ENCODE measurements around the gene GRIN2D. TPM values are rescaled to one million over a fixed set of nuclear protein-coding genes. Genes with fewer than 3 reads are reported as not detected.
A peak's percentile ranks its signal among the peaks of the same experiment; 100 is the strongest.
"Not testable (repeated sequence)": the region's sequence is repeated elsewhere in the genome, so short reads cannot be mapped to it uniquely, and the experiment has no call there.

Gene GRIN2D
- total RNA-seq, 1 experiment from 2014 or later = 0.03 TPM

DNA sequence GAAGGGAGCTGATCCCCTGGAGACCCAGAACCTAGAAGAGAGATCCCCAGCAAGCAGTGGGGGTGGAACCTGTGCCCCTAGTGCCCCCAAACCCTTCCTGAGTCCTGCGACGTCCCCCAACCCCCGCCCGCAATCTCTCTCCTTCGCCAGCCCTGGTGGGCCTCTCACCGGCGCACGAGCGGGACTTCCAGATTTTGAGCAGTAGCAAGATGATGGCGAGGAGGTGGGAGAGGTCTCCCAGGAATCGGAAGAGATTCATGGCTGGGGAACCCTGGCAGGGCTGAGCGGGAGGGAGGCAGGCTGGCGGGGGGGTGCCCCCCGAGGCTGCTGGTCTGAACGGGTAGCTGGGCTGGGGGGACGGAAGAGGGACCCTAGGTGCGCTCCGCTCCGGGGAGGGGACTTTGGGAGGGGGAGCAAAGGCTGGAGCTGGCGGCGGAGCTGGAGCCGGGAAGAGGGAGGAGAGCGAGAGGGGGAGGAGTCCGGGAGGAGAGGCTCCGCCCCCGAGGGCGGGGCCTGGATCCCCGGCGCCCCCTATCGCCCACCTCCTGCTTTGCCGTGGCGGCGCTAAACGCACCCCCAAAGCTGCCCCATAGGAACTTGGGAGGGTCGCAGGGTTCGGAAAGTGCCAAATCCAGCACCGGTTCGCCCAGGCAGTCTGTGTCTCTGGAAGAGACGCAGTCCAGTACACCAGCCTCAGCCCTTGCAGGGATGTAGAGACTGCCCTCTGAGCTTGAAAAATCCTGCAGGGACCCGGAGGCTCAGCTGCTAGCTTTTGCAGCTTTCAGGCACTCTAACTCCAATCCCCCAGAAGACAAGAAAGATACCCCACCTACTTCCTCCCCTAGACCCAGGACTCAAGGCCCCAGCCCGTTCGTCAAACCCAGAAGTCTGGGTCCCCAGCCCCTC, 2.1 kb upstream of the GRIN2D start, which contains the start of gene KDELR1:
Gene KDELR1, minus strand, starts transcription at position 452 of the 906 bp plus-strand sequence. Its CDS starts 193 bp downstream, at position 259.
- Histone ChIP-seq H3K4me3 (peak within 1 kb of the TSS; percentile 94), H3K36me3 (peaks cover 40% of the 10 kb centered on the region), H3K9me3 (no peaks in the 10 kb centered on the region), H3K27me3 (peaks cover 25% of the 10 kb centered on the region)
- DNase-seq = peak; percentile 62

DNA sequence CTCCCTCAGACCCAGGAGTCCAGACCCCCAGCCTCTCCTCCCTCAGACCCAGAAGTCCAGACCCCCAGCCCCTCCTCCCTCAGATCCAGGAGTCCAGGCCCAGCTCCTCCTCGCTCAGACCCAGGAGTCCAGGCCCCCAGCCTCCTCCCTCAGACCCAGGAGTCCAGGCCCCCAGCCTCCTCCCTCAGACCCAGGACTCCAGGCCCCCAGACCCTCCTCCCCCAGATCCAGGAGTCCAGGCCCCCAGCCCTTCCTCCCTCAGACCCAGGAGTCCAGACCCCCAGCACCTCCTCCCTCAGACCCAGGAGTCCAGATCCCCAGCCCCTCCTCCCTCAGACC, 1.5 kb upstream of the GRIN2D start:
- H3K4me3 ChIP-seq, DNase-seq, H3K9me3 ChIP-seq: not testable (repeated sequence)
- H3K36me3 ChIP-seq = peaks cover 34% of the 10 kb centered on the region
- H3K27me3 ChIP-seq = peaks cover 25% of the 10 kb centered on the region

DNA sequence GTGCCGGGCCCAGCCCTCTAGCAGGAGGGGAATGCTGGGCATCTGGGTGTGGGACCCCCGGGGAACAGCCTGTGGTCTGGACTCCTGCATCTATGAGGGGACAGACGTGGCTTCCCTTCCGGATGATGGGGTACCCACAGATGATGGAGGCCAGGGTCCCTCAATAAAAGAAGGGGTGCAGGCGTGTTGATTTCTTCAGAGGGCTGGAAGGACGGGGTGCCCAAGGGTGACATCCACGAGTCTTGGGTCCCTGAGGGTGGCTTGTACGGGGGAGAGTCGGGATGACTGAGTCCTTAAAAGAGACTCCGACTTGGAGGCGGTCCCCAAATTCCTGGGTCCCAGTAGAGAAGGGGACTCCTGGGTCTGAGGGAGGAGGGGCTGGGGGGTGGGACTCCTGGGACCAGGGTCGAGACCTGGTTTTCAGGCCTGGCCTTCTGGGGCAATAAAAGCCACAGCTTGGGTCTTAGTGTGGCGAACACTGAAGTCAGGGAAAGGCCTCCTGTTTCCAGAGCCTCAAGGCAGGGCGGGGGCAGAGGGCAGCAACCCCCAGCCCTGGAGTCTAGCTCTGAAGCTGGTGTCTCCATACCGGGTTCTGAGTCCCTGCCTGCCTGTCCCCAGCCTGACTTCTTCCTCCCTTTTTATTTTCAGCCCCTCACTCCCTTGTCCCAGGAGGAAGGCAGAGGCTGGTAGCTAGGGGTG, 459 bp upstream of the GRIN2D start:
- H3K27me3 ChIP-seq = peaks cover 33% of the 10 kb centered on the region

DNA sequence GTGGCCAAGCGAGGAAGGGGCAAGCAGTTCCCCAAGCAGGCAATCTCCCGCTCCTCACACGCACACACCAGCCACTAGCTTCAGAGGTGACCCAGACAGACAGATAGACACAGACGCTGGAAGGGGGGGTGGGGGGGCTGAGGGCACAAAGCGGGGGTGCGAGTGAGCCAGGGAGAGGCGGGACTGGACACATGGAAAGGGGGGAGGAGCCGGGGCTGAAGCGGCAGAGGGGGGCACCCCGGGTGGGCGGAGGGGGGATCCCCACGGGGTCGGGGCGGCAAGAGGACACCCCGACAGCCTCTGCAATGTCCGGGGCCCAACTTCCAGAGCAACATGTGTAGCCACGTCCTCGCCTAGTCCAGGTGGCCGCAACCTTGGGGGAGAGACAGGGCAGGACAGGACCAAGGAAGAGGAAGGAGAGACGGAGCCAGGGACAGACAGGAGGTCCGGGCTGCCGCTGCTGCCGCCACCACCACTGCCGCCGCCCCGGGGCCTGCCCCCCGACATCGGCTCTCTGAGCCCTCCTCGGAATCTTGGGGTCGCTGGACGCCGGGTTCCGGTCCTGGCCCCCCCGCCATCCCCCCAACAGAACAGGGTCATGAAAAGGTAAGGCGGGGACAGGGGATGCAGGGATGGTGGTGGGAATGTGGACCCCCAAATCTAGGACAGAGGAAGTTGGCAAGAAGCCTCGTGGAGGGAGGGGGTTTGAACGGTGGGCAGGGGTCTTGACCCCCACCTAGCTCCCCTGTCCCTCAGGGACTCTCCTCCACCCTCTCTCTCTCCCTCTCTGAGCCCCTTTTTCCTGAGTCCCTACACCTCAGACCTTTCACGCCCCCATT, 1.1 kb downstream of the GRIN2D start:
- Histone ChIP-seq H3K9me3 (no peaks in the 10 kb centered on the region), H3K4me3 (no peak overlapping the region), H3K36me3 (peaks cover 8% of the 10 kb centered on the region), H3K27me3 (peaks cover 33% of the 10 kb centered on the region)
- no peak for DNase-seq

More for the DNA sequence above, 459 bp upstream of the GRIN2D start:
- DNase-seq = no peak
- Histone ChIP-seq H3K4me3 (no peak overlapping the region), H3K36me3 (peaks cover 24% of the 10 kb centered on the region), H3K9me3 (no peaks in the 10 kb centered on the region)

DNA sequence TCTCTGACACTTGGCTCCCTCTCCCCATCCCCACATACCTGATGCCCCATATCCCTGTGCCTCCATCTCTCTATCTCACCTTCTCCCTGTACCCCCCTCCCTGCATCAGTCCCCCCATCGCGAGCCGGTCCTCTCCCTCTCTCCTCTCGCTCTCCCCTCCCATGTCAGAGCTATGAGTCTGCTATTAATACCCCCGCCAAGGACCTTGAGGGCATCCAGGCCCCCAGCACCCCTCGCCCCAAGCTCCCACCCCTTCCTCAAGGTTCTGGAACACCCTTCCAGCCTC, 1.6 kb downstream of the GRIN2D start:
- no peak for DNase-seq
- H3K4me3 ChIP-seq = no peak overlapping the region
- H3K36me3 ChIP-seq = peaks cover 8% of the 10 kb centered on the region
- H3K27me3 ChIP-seq = peaks cover 33% of the 10 kb centered on the region
- H3K9me3 ChIP-seq = no peaks in the 10 kb centered on the region

DNA sequence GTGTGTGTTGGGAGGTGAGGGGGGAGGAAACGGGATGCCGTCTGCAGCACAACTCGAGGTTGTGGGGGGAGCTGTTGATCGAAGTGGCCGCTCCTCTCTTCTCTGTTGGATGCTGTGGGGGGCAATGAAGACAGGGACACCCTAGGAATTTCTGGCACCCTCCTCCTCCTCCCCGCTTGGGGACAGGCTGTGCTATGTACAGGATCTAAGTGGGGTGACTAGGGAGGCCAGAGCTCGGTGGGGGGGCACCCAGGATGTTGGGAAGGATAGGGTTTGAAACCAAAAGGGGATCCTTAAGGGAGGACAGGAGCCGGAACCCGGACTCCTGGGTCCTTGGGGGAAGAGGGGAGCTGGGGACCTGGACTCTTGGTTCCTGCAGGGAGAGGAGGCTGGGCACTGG, 2.0 kb downstream of the GRIN2D start:
- Histone ChIP-seq H3K4me3 (no peak overlapping the region), H3K9me3 (no peaks in the 10 kb centered on the region), H3K27me3 (peaks cover 33% of the 10 kb centered on the region), H3K36me3 (peaks cover 7% of the 10 kb centered on the region)
- DNase-seq = no peak

DNA sequence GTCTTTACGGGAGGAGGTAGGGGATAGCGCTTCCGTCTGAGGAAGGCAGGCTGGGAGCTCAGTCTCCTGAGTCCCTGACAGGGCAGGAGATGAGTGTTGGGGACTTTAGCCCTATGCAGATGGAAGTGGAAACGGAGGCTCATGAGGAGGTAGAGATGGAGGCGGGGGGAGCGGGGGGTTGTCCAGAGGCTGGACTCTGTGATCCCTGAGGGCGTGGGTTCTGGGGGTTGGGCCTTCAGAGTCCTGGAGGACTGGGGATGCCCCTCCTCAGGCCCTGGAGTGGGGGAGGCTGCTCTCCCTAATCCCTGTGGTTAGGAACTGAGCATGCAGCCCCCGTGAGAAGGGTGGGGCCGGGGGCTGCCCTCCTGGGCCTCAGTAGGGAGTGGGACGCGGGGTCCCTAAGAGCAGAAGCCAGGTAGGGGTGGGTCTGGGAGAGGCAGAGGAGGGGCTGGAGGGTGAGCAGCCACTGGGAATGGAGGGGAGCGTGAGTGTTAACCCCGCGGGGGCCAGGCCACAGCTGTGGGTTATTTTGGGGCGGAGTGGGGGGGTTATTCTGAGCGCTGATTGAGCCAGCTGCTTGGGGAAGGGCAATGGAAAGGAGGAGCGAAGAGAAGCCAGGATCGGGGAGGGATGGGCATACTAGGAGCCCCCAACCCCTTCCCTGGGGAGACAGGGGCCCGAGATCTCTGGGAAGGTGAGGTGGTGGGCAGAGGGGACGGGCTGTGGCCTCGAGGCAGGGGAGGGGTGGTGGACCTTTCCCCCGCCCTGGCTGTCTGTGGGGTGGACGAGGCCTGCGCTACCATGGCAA, 2.8 kb downstream of the GRIN2D start:
- H3K9me3 ChIP-seq = no peaks in the 10 kb centered on the region
- DNase-seq = no peak
- H3K4me3 ChIP-seq = no peak overlapping the region
- peaks cover under 1% of the 10 kb centered on the region; the same call in 1 of the 2 replicates for H3K36me3 ChIP-seq
- H3K27me3 ChIP-seq = peaks cover 33% of the 10 kb centered on the region

DNA sequence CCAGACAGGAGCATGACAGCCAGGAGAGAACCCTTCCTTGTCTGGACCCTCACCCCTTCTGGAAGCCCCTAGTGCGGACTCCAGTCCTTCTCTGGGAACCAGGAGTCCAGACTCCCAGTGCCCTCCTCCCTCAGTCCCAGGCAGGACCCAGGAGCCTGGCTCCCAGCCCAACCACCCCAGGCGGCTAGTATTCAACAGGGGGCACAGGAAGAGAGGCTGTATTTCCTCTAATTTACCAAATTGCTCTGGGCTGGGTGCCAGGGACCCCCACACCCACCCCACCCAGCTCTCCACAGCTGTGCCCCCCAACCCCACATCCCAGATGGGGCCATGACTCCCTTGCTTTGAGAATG, 3.3 kb downstream of the GRIN2D start:
- no peaks in the 10 kb centered on the region for H3K9me3 ChIP-seq
- no peaks in the 10 kb centered on the region for H3K36me3 ChIP-seq
- no peak overlapping the region for H3K4me3 ChIP-seq
- no peak for DNase-seq
- H3K27me3 ChIP-seq = peaks cover 33% of the 10 kb centered on the region

DNA sequence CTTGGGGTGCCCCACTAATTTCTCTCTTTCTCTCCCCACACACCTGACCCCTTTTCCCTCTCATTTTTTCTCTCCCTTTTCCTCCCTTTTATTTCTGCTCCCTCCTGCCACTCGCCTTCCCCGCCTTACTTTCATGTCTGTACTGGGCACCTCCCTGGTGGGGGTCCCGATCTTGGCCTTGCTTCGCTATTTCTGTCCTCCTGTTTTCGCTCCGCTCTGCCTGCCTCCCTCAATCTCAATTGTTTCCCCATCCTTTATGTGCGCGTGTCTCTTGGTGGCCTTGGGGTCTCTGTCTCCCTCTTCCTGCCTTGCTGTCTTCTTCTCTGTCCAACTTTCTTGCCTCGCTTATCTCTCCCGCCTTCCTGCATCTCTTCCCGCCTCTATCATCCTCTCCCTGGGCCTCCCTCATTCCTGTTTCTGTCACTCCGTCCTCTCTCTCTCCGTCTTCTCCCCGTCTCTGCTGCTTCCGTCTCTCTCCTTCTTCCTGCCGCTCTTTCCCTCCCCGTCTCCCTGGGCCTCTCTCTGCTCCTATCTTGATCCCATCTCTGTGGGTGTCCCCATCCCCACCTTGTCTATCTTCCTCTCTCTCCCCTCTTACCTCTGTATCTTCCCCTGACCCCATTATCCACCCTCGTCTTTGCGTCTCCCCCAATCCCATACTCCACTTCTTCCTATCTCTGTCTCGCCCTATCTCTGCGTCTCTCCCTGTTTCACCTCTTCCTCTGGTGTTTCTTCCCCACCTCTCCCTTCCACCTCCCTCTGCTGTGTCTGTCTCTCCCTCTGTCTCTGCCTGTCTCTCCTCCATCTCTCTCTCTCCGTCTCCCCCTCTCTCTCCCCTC, 4.0 kb downstream of the GRIN2D start:
- DNase-seq = no peak
- H3K4me3 ChIP-seq = peak overlapping the region; percentile 48
- H3K36me3 ChIP-seq = no peaks in the 10 kb centered on the region
- no peaks in the 10 kb centered on the region for H3K9me3 ChIP-seq
- H3K27me3 ChIP-seq = peaks cover 33% of the 10 kb centered on the region

DNA sequence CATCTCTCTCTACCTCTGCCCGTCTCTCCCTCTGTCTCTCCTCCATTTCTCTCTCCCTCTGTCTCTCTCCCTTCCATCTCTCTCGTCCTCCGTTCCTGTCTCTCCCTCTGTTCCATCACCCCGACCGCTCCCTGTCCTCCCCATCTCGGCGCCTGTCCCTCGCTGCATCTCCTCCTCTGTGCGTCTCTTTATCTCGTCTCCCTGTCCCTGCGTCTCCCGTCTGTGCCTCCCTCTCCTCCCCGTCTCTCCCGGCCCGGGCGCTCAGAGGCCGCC, 4.6 kb downstream of the GRIN2D start:
- H3K36me3 ChIP-seq = no peaks in the 10 kb centered on the region
- peaks cover 33% of the 10 kb centered on the region for H3K27me3 ChIP-seq
- DNase-seq = no peak
- H3K9me3 ChIP-seq = no peaks in the 10 kb centered on the region
- peak overlapping the region; percentile 48 for H3K4me3 ChIP-seq

DNA sequence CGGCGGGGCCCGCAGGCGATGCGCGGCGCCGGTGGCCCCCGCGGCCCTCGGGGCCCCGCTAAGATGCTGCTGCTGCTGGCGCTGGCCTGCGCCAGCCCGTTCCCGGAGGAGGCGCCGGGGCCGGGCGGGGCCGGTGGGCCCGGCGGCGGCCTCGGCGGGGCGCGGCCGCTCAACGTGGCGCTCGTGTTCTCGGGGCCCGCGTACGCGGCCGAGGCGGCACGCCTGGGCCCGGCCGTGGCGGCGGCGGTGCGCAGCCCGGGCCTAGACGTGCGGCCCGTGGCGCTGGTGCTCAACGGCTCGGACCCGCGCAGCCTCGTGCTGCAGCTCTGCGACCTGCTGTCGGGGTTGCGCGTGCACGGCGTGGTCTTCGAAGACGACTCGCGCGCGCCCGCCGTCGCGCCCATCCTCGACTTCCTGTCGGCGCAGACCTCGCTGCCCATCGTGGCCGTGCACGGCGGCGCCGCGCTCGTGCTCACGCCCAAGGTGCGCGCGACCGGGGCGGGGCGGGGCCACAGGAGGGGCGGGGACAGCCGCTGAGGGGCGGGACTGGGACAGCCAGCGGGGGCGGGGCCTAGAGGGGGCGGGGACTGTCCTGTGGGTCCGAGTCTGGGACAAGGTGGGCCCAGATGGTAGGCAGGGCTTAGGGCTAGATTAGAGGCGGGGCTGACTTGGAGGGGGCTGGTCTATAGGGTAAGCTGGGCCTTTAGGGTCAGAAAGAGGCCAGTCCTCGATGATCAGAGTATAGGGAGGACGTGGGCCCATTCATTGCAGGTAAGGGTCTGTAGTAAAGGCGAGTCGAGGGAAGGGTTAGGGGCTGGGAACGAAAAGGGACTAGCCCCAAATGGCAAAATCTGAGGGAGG, 5.1 kb downstream of the GRIN2D start:
- Histone ChIP-seq H3K27me3 (peaks cover 30% of the 10 kb centered on the region), H3K9me3 (no peaks in the 10 kb centered on the region), H3K4me3 (peak overlapping the region; percentile 48), H3K36me3 (no peaks in the 10 kb centered on the region)
- peak; percentile 87 for DNase-seq

DNA sequence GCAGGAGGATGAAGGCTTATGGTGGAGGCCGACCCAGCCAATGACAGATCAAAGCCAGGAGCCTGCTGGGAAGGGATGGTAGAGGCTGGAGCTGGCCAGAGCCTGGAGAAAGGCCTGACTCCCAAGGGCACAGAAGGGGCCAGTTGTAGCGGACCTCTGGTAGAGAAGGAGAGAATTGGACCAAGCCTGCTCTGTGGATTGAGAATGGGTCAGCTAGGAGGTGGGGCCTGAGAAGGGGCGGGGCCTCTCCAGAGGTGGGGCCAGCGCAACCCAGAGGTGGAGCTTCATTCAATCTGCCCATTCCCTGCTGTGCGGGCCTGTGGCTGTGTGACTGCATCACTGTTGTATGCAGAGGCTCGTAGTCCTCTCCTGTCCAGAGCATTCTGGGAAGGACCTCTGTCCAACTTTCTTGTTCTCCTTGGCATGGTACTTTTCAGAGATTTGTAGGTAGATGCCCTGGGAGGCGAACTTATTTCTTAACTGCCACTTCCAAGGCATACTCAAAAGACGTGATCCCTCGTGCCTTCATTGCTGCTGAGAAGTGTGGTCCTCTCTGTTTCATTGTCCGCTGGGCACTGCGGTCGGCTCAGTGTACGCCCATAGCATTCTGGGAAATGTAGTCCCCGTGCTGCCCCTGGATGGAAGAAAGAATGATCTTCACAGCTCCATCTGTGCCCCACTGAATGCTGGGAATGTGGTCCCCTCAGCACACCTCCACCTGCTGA, 6.7 kb downstream of the GRIN2D start:
- Histone ChIP-seq H3K9me3 (no peaks in the 10 kb centered on the region), H3K36me3 (no peaks in the 10 kb centered on the region; the same call in 1 of the 2 replicates), H3K27me3 (peaks cover 17% of the 10 kb centered on the region), H3K4me3 (no peak overlapping the region)
- peak; percentile 63 for DNase-seq

DNA sequence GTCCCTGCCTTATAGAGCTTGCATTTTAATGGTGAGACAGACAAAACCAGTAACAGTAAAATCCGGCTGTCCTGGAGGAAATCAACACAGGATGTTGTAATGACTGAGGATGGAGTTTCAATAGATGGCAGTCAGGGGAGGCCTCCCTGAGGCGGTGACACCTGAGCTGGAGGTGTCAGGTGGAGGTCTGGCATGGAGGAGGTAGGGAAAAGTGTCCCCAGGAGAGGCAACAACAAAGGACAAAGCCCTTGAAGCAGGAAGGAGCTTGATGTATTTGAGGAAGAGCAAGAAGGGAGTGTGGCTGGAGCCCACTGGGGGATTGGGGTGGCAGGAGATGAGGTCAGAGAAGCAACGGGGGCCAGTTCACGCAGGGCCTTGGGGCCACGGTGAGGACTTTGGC, 7.8 kb downstream of the GRIN2D start:
- no peak for DNase-seq
- Histone ChIP-seq H3K27me3 (peaks cover 9% of the 10 kb centered on the region), H3K36me3 (no peaks in the 10 kb centered on the region; the same call in 1 of the 2 replicates), H3K9me3 (0 out of 2 replicates have a peak, but pooled peaks cover 2% of the 10 kb centered on the region), H3K4me3 (no peak overlapping the region)

DNA sequence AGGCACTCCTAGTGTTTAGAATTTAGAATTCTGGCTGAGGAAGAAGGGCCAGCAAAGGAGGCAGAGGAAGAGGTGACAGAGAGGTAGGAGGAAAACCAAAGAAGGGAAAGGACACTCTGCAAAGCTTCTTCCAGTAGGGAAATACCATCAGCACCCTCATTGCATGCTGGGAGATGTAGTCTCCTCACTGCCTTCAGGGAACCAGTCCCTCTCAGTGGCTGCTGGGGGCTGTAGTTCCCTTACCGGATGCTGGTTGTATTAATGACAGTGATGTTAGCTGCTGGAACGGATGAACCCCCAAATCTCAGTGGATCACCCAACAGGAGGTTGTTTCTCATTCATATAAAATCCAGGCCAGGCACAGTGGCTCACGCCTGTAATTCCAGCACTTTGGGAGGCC, 10.1 kb downstream of the GRIN2D start:
- no peak overlapping the region for H3K4me3 ChIP-seq
- H3K9me3 ChIP-seq = 0 out of 2 replicates have a peak, but pooled peaks cover 2% of the 10 kb centered on the region
- H3K36me3 ChIP-seq = no peaks in the 10 kb centered on the region; the same call in 1 of the 2 replicates
- DNase-seq = peak; percentile 66
- H3K27me3 ChIP-seq = no peaks in the 10 kb centered on the region
